H1 (cell line): ENCODE data around the gene CADPS. TPM values are rescaled to one million over a fixed set of nuclear protein-coding genes. Genes with fewer than 3 reads are reported as not detected.

Experiments used
- BCL11A ChIP-seq, 2 experiments: IDR thresholded peaks; one replicate each; pipeline ENCODE4 v1.6.1; 2011; ENCODE audit warnings: low read depth in 2 of 2, low read length in 2 of 2, mild to moderate bottlenecking in 2 of 2
- CTCF ChIP-seq, 3 experiments: IDR thresholded peaks; 1 replicate in 2 of 3; 2 replicates in 1 of 3; pipeline versions ENCODE4 v1.5.1 to v1.6.1; 2011; ENCODE audit warnings: low read length in 3 of 3, mild to moderate bottlenecking in 3 of 3, inconsistent platforms in 2 of 3, low read depth in 1 of 3, moderate library complexity in 1 of 3; ENCODE audit not compliant: insufficient read depth in 1 of 3; ENCODE audit errors: control extremely low read depth in 1 of 3
- EZH2 ChIP-seq: fragments of 200-600 bp; sonication (generic); IDR thresholded peaks from 2 replicates; pipeline ENCODE4 v1.7.1; 2012; ENCODE audit warnings: low read depth, mild to moderate bottlenecking, moderate library complexity, low read length, inconsistent platforms; ENCODE audit not compliant: severe bottlenecking
- JUN ChIP-seq: IDR thresholded peaks from 2 replicates; pipeline ENCODE4 v1.6.1; 2011; ENCODE audit warnings: low read depth, mild to moderate bottlenecking, improper control_type of control experiment, low read length
- KDM1A ChIP-seq: fragments of 200-600, 300-600 bp; sonication (generic); IDR thresholded peaks from 2 replicates; pipeline ENCODE4 v1.7.1; 2016; ENCODE audit warnings: mild to moderate bottlenecking, low read length, borderline replicate concordance
- KDM4A ChIP-seq: IDR thresholded peaks from one replicate; pipeline ENCODE4 v1.7.1; 2012; ENCODE audit warnings: low read depth, mild to moderate bottlenecking, moderate library complexity, low read length, inconsistent platforms; ENCODE audit not compliant: severe bottlenecking
- MAX ChIP-seq: IDR thresholded peaks from 2 replicates; pipeline ENCODE4 v1.6.1; 2012; ENCODE audit warnings: inconsistent platforms
- NRF1 ChIP-seq: IDR thresholded peaks from 2 replicates; pipeline ENCODE4 v1.6.1; 2011; ENCODE audit warnings: mild to moderate bottlenecking, low read depth, low read length, improper control_type of control experiment
- POLR2AphosphoS5 ChIP-seq: IDR thresholded peaks from 2 replicates; pipeline ENCODE4 v1.6.1; 2011; ENCODE audit warnings: low read depth, low read length
- RXRA ChIP-seq: IDR thresholded peaks from 2 replicates; pipeline ENCODE4 v1.6.1; 2011; ENCODE audit warnings: low read depth, mild to moderate bottlenecking, low read length, moderate library complexity; ENCODE audit not compliant: insufficient read depth
- SAP30 ChIP-seq: fragments of 300-600 bp; sonication (generic); IDR thresholded peaks from 2 replicates; pipeline ENCODE4 v1.7.1; 2012; ENCODE audit warnings: low read length, moderate library complexity, mild to moderate bottlenecking, inconsistent platforms; ENCODE audit not compliant: insufficient read depth, insufficient replicate concordance
- SP4 ChIP-seq: IDR thresholded peaks from 2 replicates; pipeline ENCODE4 v1.6.1; 2012; ENCODE audit warnings: low read length, inconsistent platforms
- SUZ12 ChIP-seq: fragments of 200-600 bp; sonication (generic); IDR thresholded peaks from 2 replicates; pipeline ENCODE4 v1.6.1; 2012; ENCODE audit warnings: mild to moderate bottlenecking, inconsistent platforms, low read length, moderate library complexity, mixed read lengths
- TAF1 ChIP-seq: IDR thresholded peaks from 2 replicates; pipeline ENCODE4 v1.6.1; 2011; ENCODE audit warnings: mild to moderate bottlenecking, low read depth, low read length
- TAF7 ChIP-seq: optimal IDR thresholded peaks from 2 replicates; pipeline ENCODE3; 2011; ENCODE audit warnings: low read depth, mild to moderate bottlenecking, inconsistent platforms, low read length, moderate library complexity, borderline replicate concordance
- TBP ChIP-seq: IDR thresholded peaks from 2 replicates; pipeline ENCODE4 v1.6.1; 2011; ENCODE audit warnings: low read depth, low read length, improper control_type of control experiment
- USF2 ChIP-seq: IDR thresholded peaks from 2 replicates; pipeline ENCODE4 v1.6.1; 2011; ENCODE audit warnings: low read length, improper control_type of control experiment
- YY1 ChIP-seq: IDR thresholded peaks from 2 replicates; pipeline ENCODE4 v1.6.1; 2011; ENCODE audit warnings: low read depth, mild to moderate bottlenecking, low read length
- polyA plus RNA-seq, 7 experiments: library from polyadenylated mRNA; depleted of rRNA in 3 of 7; stranded (reverse) in 5 of 7; unstranded in 2 of 7; fragments of >200 nt in 5 of 7; fragments of 200-250 nt in 2 of 7; gene quantifications; 1 replicate in 5 of 7; 2 replicates in 1 of 7; 4 replicates in 1 of 7; pipeline versions ENCODE4 v1.2.1 to v1.2.3, GENCODE V29; 2011 to 2013; ENCODE audit warnings: missing spikeins in 2 of 7, mixed read lengths in 2 of 7
- total RNA-seq: library from RNA; stranded (reverse); fragmentation: NEBNext Ultra II Directional; extraction: Animal tissue kit (Norgen Biotek cat#: 25700); gene quantifications from 2 replicates; pipeline ENCODE4 v1.2.1, GENCODE V29; 2021

CADPS gene
- total and polyA plus RNA-seq, 2 of the 8 experiments (the other 6 are each of a cell fraction or from before 2014, with no cell fraction given), result 7.1 to 10.2 TPM

- TF ChIP-seq MAX (no peak; the same call in none of the 2 replicates), JUN (no peak), POLR2AphosphoS5 (no peak), TAF1 (peak; percentile 56), KDM1A (no peak), SUZ12 (peak; percentile 37; the same call in 1 of the 2 replicates), USF2 (peak; percentile 71), NRF1 (no peak), SAP30 (no peak), CTCF (IDR thresholded peaks at IDR 0.05; ENCODE audit: control extremely low read depth in 1 of 3, insufficient read depth in 1 of 3, low read depth in 1 of 3, low read length in 3 of 3) (peak; percentile 71 to 76 (median 76)), RXRA (peak; percentile 79; the same call in 1 of the 2 replicates), TAF7 (peak; percentile 51), TBP (0 out of 2 replicates have a peak, but pooled peaks have one; percentile 13), EZH2 (no peak), YY1 (0 out of 2 replicates have a peak, but pooled peaks have one; percentile 14), BCL11A (IDR thresholded peaks at IDR 0.05; ENCODE audit: low read depth in 2 of 2, low read length in 2 of 2) (no peak), KDM4A (peak; percentile 86), SP4 (no peak)
Observed at GRCh38 chr3:62873761-62874710, 1.2 kb downstream of the CADPS start (continued).
